WTC11 (cell line): ENCODE data around the gene TNP1. TPM values are rescaled to one million over a fixed set of nuclear protein-coding genes. Genes with fewer than 3 reads are reported as not detected.

Experiments
- ATAC-seq: fragments of 200-7000 bp; cut with Tn5 transposase; 2 replicates; pipeline ENCODE4 v1.10.0; 2021; ENCODE audit warnings: mild to moderate bottlenecking, moderate library complexity
- CTCF ChIA-PET: fragments of 300-600 bp; sonication (Branson Sonifier 250); formaldehyde crosslinking; loops from one replicate; lab custom pipeline; 2021; ENCODE audit warnings: antibody characterized with exemption; lab: Charles Lee
- POLR2A ChIA-PET: fragments of 350-600 bp; sonication (Branson Sonifier 250); formaldehyde crosslinking; loops from one replicate; lab custom pipeline; 2021; ENCODE audit warnings: antibody characterized with exemption; lab: Charles Lee
- DNase-seq: peaks from one replicate; pipeline ENCODE4 v3.0.0; 2021; ENCODE audit warnings: low spot score
- H3K27ac Mint-ChIP-seq: 2 replicates; pipeline ENCODE4 v1.8.0; 2021; ENCODE audit warnings: mixed read lengths
- H3K27me3 Mint-ChIP-seq: 2 replicates; pipeline ENCODE4 v1.8.0; 2021; ENCODE audit warnings: low read depth, mild to moderate bottlenecking, moderate library complexity, mixed read lengths
- H3K36me3 Mint-ChIP-seq: 2 replicates; pipeline ENCODE4 v1.8.0; 2021; ENCODE audit warnings: mixed read lengths
- H3K4me1 Mint-ChIP-seq: 2 replicates; pipeline ENCODE4 v1.8.0; 2022; ENCODE audit warnings: mixed read lengths
- H3K4me3 Mint-ChIP-seq: 2 replicates; pipeline ENCODE4 v1.8.0; 2021; ENCODE audit warnings: mild to moderate bottlenecking, moderate library complexity, mixed read lengths
- H3K9me3 Mint-ChIP-seq: 2 replicates; pipeline ENCODE4 v1.8.0; 2021; ENCODE audit warnings: mixed read lengths
- ESRRA ChIP-seq: sonication (generic); formaldehyde crosslinking; IDR thresholded peaks from 2 replicates; pipeline ENCODE4 v1.8.1; 2022; ENCODE audit warnings: mild to moderate bottlenecking, missing genetic modification reagents, borderline replicate concordance
- ETV6 ChIP-seq: sonication (generic); formaldehyde crosslinking; IDR thresholded peaks from 2 replicates; pipeline ENCODE4 v1.8.1; 2022; ENCODE audit warnings: mild to moderate bottlenecking, missing genetic modification reagents
- GABPB1 ChIP-seq: sonication (generic); formaldehyde crosslinking; IDR thresholded peaks from 2 replicates; pipeline ENCODE4 v1.8.1; 2023; ENCODE audit warnings: mild to moderate bottlenecking, missing genetic modification reagents
- GRHL2 ChIP-seq: fragments of 250-450 bp; sonication (Bioruptor Pico); IDR thresholded peaks from 2 replicates; pipeline ENCODE4 v1.8.0; 2022; ENCODE audit warnings: mild to moderate bottlenecking, moderate library complexity; ENCODE audit not compliant: insufficient replicate concordance, severe bottlenecking
- GTF2I ChIP-seq: fragments of 250-450 bp; sonication (Bioruptor Pico); conservative IDR thresholded peaks from 2 replicates; pipeline ENCODE4 v1.4.0; 2021; ENCODE audit warnings: mild to moderate bottlenecking
- MXD4 ChIP-seq: fragments of 250-450 bp; sonication (Bioruptor Pico); IDR thresholded peaks from 2 replicates; pipeline ENCODE4 v1.8.0; 2021; ENCODE audit warnings: mild to moderate bottlenecking, moderate library complexity, borderline replicate concordance
- TEAD4 ChIP-seq: sonication (generic); formaldehyde crosslinking; IDR thresholded peaks from 2 replicates; pipeline ENCODE4 v1.8.0; 2022; ENCODE audit warnings: mild to moderate bottlenecking, missing genetic modification reagents
- TP53 ChIP-seq: sonication (generic); formaldehyde crosslinking; IDR thresholded peaks from 2 replicates; pipeline ENCODE4 v1.8.1; 2023; ENCODE audit warnings: mild to moderate bottlenecking, missing genetic modification reagents
- ZNF121 ChIP-seq: sonication (generic); formaldehyde crosslinking; IDR thresholded peaks from 2 replicates; pipeline ENCODE4 v1.8.0; 2023; ENCODE audit warnings: missing genetic modification reagents
- ZNF232 ChIP-seq: sonication (generic); formaldehyde crosslinking; IDR thresholded peaks from 2 replicates; pipeline ENCODE4 v1.8.0; 2022; ENCODE audit warnings: mild to moderate bottlenecking, missing genetic modification reagents
- ZNF263 ChIP-seq: sonication (generic); formaldehyde crosslinking; IDR thresholded peaks from 2 replicates; pipeline ENCODE4 v1.8.1; 2022; ENCODE audit warnings: low read depth, mild to moderate bottlenecking, moderate library complexity, missing genetic modification reagents
- ZNF317 ChIP-seq: sonication (generic); formaldehyde crosslinking; IDR thresholded peaks from 2 replicates; pipeline ENCODE4 v1.8.1; 2023; ENCODE audit warnings: low read depth, mild to moderate bottlenecking, moderate library complexity, missing genetic modification reagents, borderline replicate concordance
- ZNF396 ChIP-seq: fragments of 250-450 bp; sonication (Bioruptor Pico); IDR thresholded peaks from 2 replicates; pipeline ENCODE4 v1.8.0; 2021; ENCODE audit warnings: mild to moderate bottlenecking, moderate library complexity, borderline replicate concordance
- ZNF423 ChIP-seq: fragments of 250-450 bp; sonication (Bioruptor Pico); IDR thresholded peaks from 2 replicates; pipeline ENCODE4 v2.1.2; 2022; ENCODE audit warnings: mild to moderate bottlenecking, moderate library complexity
- total RNA-seq: library from RNA; stranded (reverse); gene quantifications from 3 replicates; pipeline ENCODE4 v1.2.3, GENCODE V29; 2021
- TF ChIP-seq, protein P1 (sequence below): sonication (generic); formaldehyde crosslinking; IDR thresholded peaks from 2 replicates; pipeline ENCODE4 v1.8.0; 2022; ENCODE audit warnings: mild to moderate bottlenecking, missing genetic modification reagents
- TF ChIP-seq, protein P2 (sequence below): fragments of 250-450 bp; sonication (Bioruptor Pico); IDR thresholded peaks from 2 replicates; pipeline ENCODE4 v1.9.0; 2021; ENCODE audit warnings: mild to moderate bottlenecking, borderline replicate concordance
- TF ChIP-seq, protein P3 (sequence below): sonication (generic); formaldehyde crosslinking; IDR thresholded peaks from 2 replicates; pipeline ENCODE4 v1.8.1; 2022; ENCODE audit warnings: mild to moderate bottlenecking, moderate library complexity, missing genetic modification reagents
- TF ChIP-seq, protein P4 (sequence below): sonication (generic); formaldehyde crosslinking; IDR thresholded peaks from 2 replicates; pipeline ENCODE4 v1.8.1; 2023; ENCODE audit warnings: mild to moderate bottlenecking, missing genetic modification reagents, moderate library complexity
- TF ChIP-seq, protein P5 (sequence below): fragments of 250-450 bp; sonication (Bioruptor Pico); IDR thresholded peaks from 2 replicates; pipeline ENCODE4 v1.8.0; 2021; ENCODE audit warnings: mild to moderate bottlenecking

TNP1 gene
- total RNA-seq, 1 experiment from 2014 or later: not detected

DNA sequence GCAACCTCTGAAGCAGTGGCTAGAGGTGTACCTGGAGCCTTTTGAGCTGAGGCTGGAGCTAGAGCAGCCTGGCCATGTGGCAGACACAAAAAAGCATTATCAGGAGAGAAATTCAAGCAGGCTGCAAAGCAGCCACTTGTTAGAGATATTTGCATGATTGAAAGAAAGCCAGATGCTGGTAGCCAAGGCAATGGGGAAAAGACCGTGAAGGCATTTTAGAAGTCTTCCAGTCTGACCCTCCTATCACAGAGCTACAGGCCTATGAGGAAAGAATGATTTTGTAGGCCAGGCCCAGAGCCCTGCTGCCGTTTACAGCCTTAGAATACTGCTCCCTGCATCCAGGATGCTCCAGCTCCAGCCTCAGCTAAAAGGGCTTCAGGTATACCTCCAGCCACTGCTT is 41.4 kb upstream of the TNP1 start (continued):
- TF ChIP-seq ZNF423 (CRISPR knock-in tag): no peak
- TF ChIP-seq, protein P1, sequence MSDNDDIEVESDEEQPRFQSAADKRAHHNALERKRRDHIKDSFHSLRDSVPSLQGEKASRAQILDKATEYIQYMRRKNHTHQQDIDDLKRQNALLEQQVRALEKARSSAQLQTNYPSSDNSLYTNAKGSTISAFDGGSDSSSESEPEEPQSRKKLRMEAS (CRISPR knock-in tag): no peak
- TF ChIP-seq GABPB1 (CRISPR knock-in tag): no peak
- TF ChIP-seq, protein P2, sequence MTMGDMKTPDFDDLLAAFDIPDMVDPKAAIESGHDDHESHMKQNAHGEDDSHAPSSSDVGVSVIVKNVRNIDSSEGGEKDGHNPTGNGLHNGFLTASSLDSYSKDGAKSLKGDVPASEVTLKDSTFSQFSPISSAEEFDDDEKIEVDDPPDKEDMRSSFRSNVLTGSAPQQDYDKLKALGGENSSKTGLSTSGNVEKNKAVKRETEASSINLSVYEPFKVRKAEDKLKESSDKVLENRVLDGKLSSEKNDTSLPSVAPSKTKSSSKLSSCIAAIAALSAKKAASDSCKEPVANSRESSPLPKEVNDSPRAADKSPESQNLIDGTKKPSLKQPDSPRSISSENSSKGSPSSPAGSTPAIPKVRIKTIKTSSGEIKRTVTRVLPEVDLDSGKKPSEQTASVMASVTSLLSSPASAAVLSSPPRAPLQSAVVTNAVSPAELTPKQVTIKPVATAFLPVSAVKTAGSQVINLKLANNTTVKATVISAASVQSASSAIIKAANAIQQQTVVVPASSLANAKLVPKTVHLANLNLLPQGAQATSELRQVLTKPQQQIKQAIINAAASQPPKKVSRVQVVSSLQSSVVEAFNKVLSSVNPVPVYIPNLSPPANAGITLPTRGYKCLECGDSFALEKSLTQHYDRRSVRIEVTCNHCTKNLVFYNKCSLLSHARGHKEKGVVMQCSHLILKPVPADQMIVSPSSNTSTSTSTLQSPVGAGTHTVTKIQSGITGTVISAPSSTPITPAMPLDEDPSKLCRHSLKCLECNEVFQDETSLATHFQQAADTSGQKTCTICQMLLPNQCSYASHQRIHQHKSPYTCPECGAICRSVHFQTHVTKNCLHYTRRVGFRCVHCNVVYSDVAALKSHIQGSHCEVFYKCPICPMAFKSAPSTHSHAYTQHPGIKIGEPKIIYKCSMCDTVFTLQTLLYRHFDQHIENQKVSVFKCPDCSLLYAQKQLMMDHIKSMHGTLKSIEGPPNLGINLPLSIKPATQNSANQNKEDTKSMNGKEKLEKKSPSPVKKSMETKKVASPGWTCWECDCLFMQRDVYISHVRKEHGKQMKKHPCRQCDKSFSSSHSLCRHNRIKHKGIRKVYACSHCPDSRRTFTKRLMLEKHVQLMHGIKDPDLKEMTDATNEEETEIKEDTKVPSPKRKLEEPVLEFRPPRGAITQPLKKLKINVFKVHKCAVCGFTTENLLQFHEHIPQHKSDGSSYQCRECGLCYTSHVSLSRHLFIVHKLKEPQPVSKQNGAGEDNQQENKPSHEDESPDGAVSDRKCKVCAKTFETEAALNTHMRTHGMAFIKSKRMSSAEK (CRISPR knock-in tag): no peak
- TF ChIP-seq ZNF232: no peak
- TF ChIP-seq ZNF317 (CRISPR knock-in tag): no peak
- no peak for TF ChIP-seq MXD4 (CRISPR knock-in tag)
- TF ChIP-seq GRHL2: no peak
- no peak for TF ChIP-seq ZNF121 (CRISPR knock-in tag)

DNA sequence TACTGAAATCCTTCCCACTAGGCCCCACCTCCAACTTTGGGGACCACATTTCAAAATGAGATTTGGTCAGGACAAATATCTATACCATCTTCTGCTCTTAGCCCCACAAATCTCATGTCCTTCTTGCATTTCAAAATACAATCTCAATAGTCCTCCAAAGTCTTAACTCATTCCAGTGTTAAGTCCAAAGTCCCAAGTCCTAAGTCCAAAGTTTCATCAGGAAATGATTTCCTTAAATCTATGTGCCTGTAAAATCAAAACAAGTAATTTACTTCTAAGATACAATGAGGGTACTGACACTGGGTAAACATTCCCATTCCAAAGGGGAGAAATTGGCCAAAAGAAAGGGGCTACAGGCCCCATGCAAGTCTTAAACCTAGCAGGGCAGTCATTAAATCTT is 40.5 kb upstream of the TNP1 start:
- CTCF ChIA-PET: no interaction called here
- no peak for DNase-seq
- H3K36me3 Mint-ChIP-seq: peaks cover 28% of the 10 kb centered on the region

DNA sequence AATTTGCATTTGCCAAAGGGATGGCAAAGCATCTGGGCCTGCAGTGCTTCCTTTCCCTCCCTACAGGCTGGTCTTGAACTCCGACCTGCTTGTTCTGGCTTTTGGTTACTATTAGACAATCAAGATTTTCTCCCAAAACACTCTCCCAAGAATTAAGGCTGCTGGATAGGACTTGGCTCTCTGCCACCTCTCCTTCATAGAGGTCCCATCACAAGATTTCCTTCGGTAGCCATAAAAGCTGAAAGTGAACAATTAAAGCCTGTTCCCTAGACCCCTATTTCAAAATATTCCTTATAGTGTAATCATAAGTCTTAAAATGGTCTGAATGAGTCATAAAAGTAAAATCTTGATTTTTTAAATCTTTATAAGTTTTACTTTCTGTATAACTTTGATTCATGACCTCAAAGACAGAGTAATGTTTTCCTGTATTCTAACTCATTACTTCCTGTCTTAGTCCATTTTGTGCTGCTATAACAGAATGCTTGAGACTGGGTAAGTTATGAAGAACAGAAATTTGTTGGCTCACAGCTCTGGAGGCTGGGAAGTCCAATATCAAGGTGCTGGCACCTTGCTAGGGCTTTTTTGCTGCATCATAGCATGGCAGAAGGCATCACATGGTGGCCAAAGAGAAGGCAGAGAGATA is 37.8 kb upstream of the TNP1 start:
- Mint-ChIP-seq H3K27ac (no peak overlapping the region), H3K36me3 (peaks cover 9% of the 10 kb centered on the region), H3K4me3 (no peak overlapping the region), H3K9me3 (peaks cover 26% of the 10 kb centered on the region), H3K27me3 (no peaks in the 10 kb centered on the region; the same call in 1 of the 2 replicates), H3K4me1 (peaks cover 7% of the 10 kb centered on the region)
- ChIA-PET CTCF (interaction anchor here (0.6 kb wide), 1 partner anchor 215 kb away, joined by 3 read pairs; no protein-coding TSS in a partner anchor), POLR2A (no interaction called here)
- TF ChIP-seq, protein P3, sequence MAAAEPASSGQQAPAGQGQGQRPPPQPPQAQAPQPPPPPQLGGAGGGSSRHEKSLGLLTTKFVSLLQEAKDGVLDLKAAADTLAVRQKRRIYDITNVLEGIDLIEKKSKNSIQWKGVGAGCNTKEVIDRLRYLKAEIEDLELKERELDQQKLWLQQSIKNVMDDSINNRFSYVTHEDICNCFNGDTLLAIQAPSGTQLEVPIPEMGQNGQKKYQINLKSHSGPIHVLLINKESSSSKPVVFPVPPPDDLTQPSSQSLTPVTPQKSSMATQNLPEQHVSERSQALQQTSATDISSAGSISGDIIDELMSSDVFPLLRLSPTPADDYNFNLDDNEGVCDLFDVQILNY (CRISPR knock-in tag): no peak
- TF ChIP-seq ZNF396 (CRISPR knock-in tag) (no peak), TEAD4 (CRISPR knock-in tag) (no peak), ESRRA (no peak), ZNF263 (CRISPR knock-in tag) (no peak), GABPB1 (CRISPR knock-in tag) (no peak)
- TF ChIP-seq, protein P4, sequence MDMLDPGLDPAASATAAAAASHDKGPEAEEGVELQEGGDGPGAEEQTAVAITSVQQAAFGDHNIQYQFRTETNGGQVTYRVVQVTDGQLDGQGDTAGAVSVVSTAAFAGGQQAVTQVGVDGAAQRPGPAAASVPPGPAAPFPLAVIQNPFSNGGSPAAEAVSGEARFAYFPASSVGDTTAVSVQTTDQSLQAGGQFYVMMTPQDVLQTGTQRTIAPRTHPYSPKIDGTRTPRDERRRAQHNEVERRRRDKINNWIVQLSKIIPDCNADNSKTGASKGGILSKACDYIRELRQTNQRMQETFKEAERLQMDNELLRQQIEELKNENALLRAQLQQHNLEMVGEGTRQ (CRISPR knock-in tag): no peak
- TF ChIP-seq, protein P5, sequence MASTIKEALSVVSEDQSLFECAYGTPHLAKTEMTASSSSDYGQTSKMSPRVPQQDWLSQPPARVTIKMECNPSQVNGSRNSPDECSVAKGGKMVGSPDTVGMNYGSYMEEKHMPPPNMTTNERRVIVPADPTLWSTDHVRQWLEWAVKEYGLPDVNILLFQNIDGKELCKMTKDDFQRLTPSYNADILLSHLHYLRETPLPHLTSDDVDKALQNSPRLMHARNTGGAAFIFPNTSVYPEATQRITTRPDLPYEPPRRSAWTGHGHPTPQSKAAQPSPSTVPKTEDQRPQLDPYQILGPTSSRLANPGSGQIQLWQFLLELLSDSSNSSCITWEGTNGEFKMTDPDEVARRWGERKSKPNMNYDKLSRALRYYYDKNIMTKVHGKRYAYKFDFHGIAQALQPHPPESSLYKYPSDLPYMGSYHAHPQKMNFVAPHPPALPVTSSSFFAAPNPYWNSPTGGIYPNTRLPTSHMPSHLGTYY (CRISPR knock-in tag): no peak
- DNase-seq (no peak), ATAC-seq (no peak)

More for the DNA sequence above, 40.5 kb upstream of the TNP1 start:
- Mint-ChIP-seq H3K27ac (no peak overlapping the region), H3K4me3 (no peak overlapping the region), H3K4me1 (peaks cover 9% of the 10 kb centered on the region), H3K9me3 (peaks cover 45% of the 10 kb centered on the region), H3K27me3 (no peaks in the 10 kb centered on the region; the same call in 1 of the 2 replicates)
- POLR2A ChIA-PET: no interaction called here
- ATAC-seq: no peak
- TF ChIP-seq ETV6 (CRISPR knock-in tag): no peak
- TF ChIP-seq MXD4 (CRISPR knock-in tag): no peak
- no peak for TF ChIP-seq ZNF423 (CRISPR knock-in tag)
- TF ChIP-seq GTF2I: no peak
- TF ChIP-seq TP53 (CRISPR knock-in tag): no peak
